Left lobe of liver (tissue), 2 donors: ENCODE measurements around the gene FOXP4. TPM values are rescaled to one million over a fixed set of nuclear protein-coding genes. Genes with fewer than 3 reads are reported as not detected.

Experiments used
- ATAC-seq: fragments of 200-7000 bp; cut with Tn5 transposase; one replicate; pipeline ENCODE4 v1.9.1; 2020; ENCODE audit warnings: mild to moderate bottlenecking, moderate library complexity
- DNase-seq: peaks from one replicate; pipeline ENCODE4 v3.0.0-alpha.2; 2020; ENCODE audit warnings: low spot score
- total RNA-seq: library from RNA; stranded (reverse); gene quantifications from one replicate; pipeline ENCODE4 v1.2.1, GENCODE V29; 2021
- donor health status: DM: no; HTN: no; CAD: no; lungs with moderate emphysema.
- donor health status: DM: no; HTN: yes; CAD: no.

Gene FOXP4
- total RNA-seq, 1 donor from 2014 or later: 24.6 TPM

DNA sequence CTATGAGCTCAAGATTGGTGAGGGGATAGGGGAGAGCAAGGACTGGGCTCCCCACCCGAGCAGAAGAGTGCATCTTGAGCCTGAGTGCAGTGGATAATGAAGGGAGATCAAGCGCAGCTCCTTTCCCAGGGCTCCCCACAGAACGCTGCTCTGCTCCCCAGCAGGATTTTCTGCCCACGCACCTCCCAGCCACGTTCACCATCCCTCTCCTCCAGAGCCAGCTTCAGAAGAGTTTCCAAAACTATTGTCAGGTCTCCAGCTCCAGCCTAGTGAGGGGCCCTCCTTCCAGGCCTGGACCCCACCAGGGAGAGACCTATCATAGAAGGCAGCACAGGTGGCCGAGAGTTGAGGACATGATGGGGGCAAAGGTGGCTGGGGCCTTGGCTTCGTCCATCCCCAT is 34.5 kb downstream of the FOXP4 start:
- ATAC-seq (no peak), DNase-seq (no peak)

- no peak for ATAC-seq
- DNase-seq: no peak
Measured at GRCh38 chr6:41581381-41581991, 35.3 kb downstream of the FOXP4 start.

DNA sequence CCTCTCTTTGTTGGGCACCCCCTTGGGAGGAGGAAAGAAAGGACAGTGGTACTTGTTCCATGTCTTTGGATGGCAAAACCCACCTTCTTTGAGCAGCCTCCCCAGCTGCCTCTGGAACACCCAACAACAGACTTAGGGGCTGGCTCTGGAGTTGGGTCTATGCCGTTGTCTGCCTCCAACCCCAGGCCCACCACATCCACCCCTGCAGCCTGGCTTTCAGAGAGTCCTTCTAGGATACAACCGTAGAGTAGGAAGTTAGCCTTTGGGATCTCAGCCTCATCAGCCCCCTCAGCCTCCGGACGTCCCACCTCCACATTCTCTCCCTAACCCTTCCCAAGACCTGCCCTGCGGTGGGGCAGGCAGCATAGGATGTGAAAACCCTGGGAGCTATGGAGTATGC is 36.4 kb downstream of the FOXP4 start:
- ATAC-seq: no peak
- no peak for DNase-seq

DNA sequence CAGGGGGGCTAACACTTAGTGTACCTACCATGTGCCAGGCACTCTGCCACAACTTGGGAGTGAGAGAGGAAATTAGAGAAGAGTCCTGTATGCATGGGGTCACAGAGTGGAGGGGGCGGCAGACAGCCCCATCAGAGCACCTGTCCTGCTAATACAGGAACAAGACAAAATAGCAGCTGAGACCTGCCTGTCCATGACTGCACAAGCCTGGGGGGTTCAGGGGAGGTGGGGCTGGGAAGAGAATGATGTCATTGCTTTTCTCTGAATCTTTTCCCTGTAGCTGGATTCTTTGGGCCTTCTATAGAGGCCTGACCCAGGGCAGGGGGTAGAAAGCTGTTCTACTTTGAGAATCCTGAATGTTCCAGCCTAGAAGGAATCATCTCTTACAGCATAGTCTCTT is 37.4 kb downstream of the FOXP4 start:
- no peak for ATAC-seq
- no peak for DNase-seq

DNA sequence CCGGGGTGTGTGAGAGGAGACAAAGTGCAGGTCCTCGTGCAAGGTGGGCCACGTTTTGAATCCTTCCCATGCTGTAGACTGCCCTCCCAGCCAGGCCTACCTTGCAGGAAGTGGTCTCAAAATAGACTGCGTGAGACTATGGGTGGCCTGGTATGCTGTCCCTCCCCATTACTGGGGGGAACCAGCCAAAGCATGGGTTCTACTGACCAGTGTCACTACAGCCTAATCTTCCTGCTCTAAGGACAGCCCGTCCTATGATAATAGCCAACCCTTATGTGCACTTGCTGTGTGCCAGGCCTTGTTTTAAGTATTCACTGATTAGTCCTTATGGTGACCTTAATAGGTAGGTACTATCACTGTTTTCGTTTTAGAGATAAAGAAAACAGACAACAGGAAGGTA is 38.0 kb downstream of the FOXP4 start:
- peak; percentile 3 for ATAC-seq
- no peak for DNase-seq

DNA sequence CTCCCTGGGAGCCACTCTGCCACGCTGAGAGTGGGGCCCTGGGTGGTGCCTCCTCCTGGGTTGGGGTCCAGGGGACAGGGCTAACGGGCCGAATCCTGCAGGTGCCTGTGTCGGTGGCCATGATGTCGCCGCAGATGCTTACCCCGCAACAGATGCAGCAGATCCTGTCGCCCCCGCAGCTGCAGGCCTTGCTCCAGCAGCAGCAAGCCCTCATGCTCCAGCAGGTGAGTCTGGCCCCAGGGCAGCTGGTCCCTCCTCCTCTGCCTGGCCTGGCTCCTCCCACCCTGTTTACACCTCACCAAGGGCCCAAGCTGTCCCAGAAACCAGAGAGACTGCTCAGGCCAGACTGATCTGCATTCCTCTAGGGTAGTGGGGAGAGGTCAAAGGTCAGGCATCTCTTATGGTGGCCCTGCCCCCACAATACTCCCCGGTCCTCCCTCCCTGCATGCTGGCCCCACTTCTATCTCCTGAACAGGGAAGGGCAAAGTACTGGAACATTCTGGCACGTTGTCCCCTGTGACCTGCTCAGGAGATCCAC is 38.6 kb downstream of the FOXP4 start:
- peak; percentile 88 for ATAC-seq

DNA sequence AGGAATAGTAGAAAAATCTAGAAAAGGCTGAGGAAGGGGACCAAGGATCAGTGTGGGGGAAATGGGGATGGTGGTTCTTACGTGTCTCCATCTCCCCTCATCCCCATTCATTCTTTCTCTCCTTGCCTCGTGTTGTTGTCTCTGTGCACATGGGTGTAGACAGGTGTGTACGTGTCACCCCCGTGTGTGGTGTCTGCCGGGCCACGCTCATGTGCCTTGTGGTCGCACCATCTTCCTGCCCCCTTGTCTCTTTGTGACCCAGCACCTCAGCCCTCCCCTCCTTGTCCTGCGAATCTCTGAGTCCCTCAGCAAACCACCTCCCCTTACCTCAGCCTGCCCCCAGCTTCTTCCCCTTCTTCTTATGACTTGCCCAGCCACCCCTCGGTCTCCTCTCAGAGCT is 39.4 kb downstream of the FOXP4 start:
- DNase-seq: no peak
- no peak for ATAC-seq

More for the DNA sequence above, 38.6 kb downstream of the FOXP4 start:
- peak; percentile 90 for DNase-seq

GRCh38 chr6:41586252-41587007 is 40.2 kb downstream of the FOXP4 start:
- ATAC-seq (no peak), DNase-seq (no peak)

- DNase-seq (no peak), ATAC-seq (no peak)
Measured at GRCh38 chr6:41587131-41587879, 41.1 kb downstream of the FOXP4 start.

GRCh38 chr6:41588111-41588510 is 41.9 kb downstream of the FOXP4 start:
- DNase-seq (no peak), ATAC-seq (no peak)

GRCh38 chr6:41589223-41589622 is 43.0 kb downstream of the FOXP4 start:
- DNase-seq (no peak), ATAC-seq (no peak)

DNA sequence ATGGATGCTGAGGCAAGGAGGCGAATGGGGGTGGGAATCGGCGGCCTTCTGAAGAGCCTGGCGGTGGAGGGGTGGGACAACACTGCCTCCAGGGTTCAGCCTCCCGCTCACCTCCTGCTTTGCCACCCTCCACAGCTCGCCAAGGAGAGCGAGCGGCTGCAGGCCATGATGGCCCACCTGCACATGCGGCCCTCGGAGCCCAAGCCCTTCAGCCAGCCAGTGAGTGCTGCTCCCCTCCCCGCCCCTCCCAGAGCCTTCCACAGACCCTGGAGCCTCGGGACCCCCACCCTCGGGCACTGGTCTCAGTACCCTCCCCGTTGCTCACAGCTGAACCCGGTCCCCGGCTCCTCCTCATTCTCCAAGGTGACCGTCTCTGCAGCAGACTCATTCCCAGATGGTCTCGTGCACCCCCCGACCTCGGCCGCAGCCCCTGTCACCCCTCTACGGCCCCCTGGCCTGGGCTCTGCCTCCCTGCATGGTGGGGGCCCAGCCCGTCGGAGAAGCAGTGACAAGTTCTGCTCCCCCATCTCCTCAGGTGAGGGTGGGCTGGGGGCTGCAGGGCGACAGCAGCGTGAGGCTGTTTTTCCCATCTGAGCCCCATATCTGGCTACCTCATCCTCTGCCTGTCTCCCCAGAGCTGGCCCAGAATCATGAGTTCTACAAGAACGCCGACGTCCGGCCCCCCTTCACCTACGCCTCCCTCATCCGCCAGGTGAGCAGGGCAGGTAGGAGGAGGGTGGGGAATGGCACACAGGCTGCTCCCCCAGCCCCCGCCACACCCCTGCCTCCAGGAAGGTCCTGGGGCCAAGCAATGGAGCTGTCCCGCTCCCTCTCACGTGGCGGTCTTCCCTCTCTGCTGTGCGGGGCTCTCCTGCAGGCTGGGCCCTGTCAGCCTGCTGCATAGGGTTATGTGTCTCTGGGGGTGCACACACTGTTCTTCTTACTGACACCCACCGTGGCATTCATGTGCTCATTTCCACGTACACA is 43.7 kb downstream of the FOXP4 start:
- ATAC-seq: no peak
- DNase-seq: no peak

- ATAC-seq (peak; percentile 25), DNase-seq (no peak)
Measured at GRCh38 chr6:41591122-41591521, 44.9 kb downstream of the FOXP4 start.

DNA sequence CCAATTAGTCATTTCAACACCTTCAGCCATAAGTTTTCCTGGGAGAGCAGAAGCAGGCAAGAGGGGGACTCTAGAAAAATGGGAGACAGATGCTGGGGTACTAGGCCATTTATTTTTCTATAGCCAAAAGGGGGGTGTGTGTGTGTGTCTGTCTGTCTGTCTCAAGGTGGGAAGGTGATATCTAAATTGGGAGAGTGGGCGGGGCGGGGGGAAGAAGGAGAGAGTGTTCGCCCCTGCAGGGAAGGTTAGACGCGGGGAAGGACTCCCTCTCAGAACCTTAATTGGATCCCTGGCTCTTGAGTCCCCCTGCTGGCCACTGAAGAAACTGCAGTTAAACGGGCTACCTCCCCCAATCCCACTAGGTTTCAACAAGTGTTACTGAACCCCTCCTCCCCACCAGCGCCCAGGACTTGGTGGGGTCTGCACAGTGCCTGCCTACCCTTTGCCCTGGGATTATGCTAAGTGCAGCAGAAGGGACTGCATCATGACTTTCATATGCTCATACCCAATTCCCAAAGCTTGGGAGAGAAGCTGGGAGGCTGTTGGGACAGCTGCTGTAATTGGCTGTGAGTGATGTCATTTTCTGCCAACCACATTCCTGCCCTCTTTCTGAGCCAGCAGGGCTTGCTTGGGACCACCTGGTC is 45.8 kb downstream of the FOXP4 start:
- ATAC-seq (peak; percentile 87), DNase-seq (peak; percentile 75)

DNA sequence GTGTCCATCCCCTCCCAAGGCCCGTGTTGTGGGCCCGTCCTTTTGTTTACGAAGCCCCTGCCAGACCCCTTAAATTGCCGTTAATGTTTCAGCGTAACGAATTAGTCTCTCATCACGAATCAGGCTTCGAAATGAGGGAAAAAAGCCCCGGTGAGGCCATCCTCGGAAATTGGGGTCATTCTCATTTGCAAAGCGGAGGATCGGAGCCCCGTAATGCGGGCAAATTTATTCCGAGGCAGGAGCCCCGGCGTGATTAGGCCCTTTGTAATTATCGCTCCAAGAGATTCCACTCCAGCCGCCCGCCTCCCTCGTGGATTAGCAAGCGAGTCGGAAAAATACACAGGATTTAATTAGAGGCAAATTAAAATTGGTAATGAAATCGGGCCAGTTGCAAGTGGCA is 47.2 kb downstream of the FOXP4 start:
- ATAC-seq: no peak
- no peak for DNase-seq

DNA sequence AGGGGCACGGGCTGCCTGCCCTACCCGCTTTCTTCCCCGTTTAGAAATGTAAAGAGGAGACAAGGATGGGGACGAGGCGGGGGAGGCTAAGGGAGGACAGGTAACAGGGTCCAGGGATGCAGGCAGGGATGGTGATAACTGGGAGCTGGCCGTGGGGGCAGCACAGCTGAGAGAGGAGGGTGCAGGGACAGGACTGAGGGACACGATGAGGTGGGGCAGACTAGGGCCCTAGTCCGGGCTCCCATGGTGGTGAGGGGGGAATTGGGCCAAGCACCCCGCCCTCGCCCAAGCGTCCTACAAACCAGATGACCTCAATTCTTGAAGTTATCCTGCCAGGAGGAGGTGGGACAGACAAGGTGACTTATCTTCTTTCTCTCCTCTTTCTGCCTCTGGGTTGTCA is 47.7 kb downstream of the FOXP4 start:
- no peak for DNase-seq
- ATAC-seq: no peak

DNA sequence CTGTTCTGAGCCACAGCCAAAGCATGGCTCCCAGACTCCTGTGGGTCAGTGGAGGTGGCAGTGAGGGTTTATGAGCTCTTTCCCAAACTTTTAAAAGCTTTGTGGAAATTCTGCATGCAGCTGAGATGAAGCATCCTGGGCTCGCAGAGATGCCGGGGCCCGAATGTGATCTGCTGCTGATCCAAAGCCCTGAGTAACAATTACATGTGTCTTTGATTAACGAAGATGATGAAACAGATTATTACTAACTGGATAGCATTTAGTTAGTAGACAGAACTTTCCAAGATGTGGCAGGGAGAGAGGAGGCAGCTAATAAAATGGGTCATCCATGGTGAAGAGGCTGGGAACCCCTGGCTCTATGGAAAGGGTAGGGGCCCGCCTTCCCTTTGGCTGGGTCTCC is 48.1 kb downstream of the FOXP4 start:
- ATAC-seq (no peak), DNase-seq (no peak)

DNA sequence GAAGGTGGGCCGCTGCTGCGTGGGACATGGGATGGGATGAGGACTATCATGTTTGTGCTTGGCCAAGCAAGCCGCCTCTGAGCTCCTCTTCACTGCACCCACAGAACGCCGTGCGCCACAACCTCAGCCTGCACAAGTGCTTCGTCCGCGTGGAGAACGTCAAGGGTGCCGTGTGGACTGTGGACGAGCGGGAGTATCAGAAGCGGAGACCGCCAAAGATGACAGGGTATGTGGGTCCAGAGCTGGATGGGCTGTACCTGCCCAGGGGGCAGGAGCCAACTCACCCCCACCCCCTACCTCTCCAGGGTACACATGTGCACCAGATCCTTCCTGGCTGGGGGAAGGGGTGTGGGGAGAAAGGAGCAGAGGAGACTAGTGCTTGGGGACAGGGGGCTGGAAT is 48.6 kb downstream of the FOXP4 start:
- no peak for DNase-seq
- ATAC-seq: no peak

- DNase-seq: no peak
- ATAC-seq: no peak
Measured at GRCh38 chr6:41595166-41595565, 49.0 kb downstream of the FOXP4 start.

- ATAC-seq (no peak), DNase-seq (no peak)
Measured at GRCh38 chr6:41596096-41596685, 50.0 kb downstream of the FOXP4 start.
